GM12878 (cell line): Measurements from ENCODE around the gene PRR15L. TPM values are rescaled to one million over a fixed set of nuclear protein-coding genes. Genes with fewer than 3 reads are reported as not detected.

Source experiments
- ATAC-seq: fragments of 200-7000 bp; cut with Tn5 transposase; 3 replicates; pipeline ENCODE4 v1.9.1; 2020; ENCODE audit warnings: mild to moderate bottlenecking, moderate library complexity
- BruUV-seq: library from RNA; stranded (reverse); fragments of 400-500 nt; replicated peaks from 2 replicates; lab custom pipeline; 2021; lab: Mats Ljungman, UMichigan
- CTCF ChIA-PET: fragments of 300-600 bp; sonication (Branson Sonifier 250); formaldehyde crosslinking; extraction: SDS; loops from one replicate; lab custom pipeline; 2021; ENCODE audit warnings: inconsistent platforms; lab: Yijun Ruan, JAX
- POLR2A ChIA-PET: fragments of 350-600 bp; formaldehyde crosslinking; extraction: SDS; loops from one replicate; lab custom pipeline; 2021; ENCODE audit warnings: inconsistent platforms; lab: Charles Lee
- RAD21 ChIA-PET: fragments of 300-600 bp; sonication (Branson Sonifier 250); formaldehyde crosslinking; loops from one replicate; lab custom pipeline; 2023; ENCODE audit warnings: antibody characterized with exemption; ENCODE audit not compliant: unreplicated experiment; lab: Charles Lee
- SMC1A ChIA-PET: fragments of 300-600 bp; sonication (Branson Sonifier 250); formaldehyde crosslinking; loops from one replicate; lab custom pipeline; 2023; ENCODE audit not compliant: unreplicated experiment, uncharacterized antibody; lab: Charles Lee
- DNase-seq: peaks from one replicate; pipeline ENCODE4 v3.0.0-alpha.2; 2011; ENCODE audit warnings: low read depth, low spot score
- FAIRE-seq: peaks from 3 replicates; lab custom pipeline; 2011; peaks lifted over from hg19 to GRCh38; lab: Jason Lieb, UNC
- H2AFZ ChIP-seq: 2 replicates; pipeline ENCODE4 v1.6.0; 2011; ENCODE audit warnings: low read depth, low read length, control low read depth; ENCODE audit not compliant: control insufficient read depth
- H3K27ac ChIP-seq: 2 replicates; pipeline ENCODE4 v1.5.1; 2011; ENCODE audit warnings: control low read depth; ENCODE audit not compliant: control insufficient read depth, insufficient read depth
- H3K27me3 ChIP-seq, 2 experiments: replicated peaks in 1 of 2; 2 replicates each; pipeline versions ENCODE4 v1.6.0 to v1.6.1; 2011; ENCODE audit warnings: low read length in 1 of 2; ENCODE audit not compliant: control insufficient read depth in 2 of 2, insufficient read depth in 2 of 2
- H3K36me3 ChIP-seq, 2 experiments: 2 replicates each; pipeline ENCODE4 v1.5.1; 2011; ENCODE audit warnings: low read length in 1 of 2; ENCODE audit not compliant: control insufficient read depth in 2 of 2, insufficient read depth in 2 of 2
- H3K4me1 ChIP-seq: 2 replicates; pipeline ENCODE4 v1.6.1; 2011; ENCODE audit warnings: mild to moderate bottlenecking, low read length, moderate library complexity, mixed read lengths; ENCODE audit not compliant: control insufficient read depth, insufficient read depth
- H3K4me2 ChIP-seq: 2 replicates; pipeline ENCODE4 v1.6.0; 2011; ENCODE audit warnings: control low read depth; ENCODE audit not compliant: control insufficient read depth, insufficient read depth
- H3K4me3 ChIP-seq: fragments of 200-600 bp; sonication (generic); 2 replicates; pipeline ENCODE4 v1.5.1; 2016
- H3K79me2 ChIP-seq: 2 replicates; pipeline ENCODE4 v1.6.0; 2011; ENCODE audit warnings: low read length; ENCODE audit not compliant: control insufficient read depth, insufficient read depth
- H3K9ac ChIP-seq: 2 replicates; pipeline ENCODE4 v1.8.0; 2011; ENCODE audit warnings: low read length, control low read depth, mixed read lengths; ENCODE audit not compliant: control insufficient read depth, insufficient read depth
- H3K9me3 ChIP-seq: replicated peaks from 3 replicates; pipeline ENCODE4 v1.5.1; 2011; ENCODE audit warnings: mild to moderate bottlenecking, low read length; ENCODE audit not compliant: control insufficient read depth, insufficient read depth
- H4K20me1 ChIP-seq: 2 replicates; pipeline ENCODE4 v1.6.0; 2011; ENCODE audit not compliant: control insufficient read depth, insufficient read depth
- CHD4 ChIP-seq: fragments of 200-600 bp; sonication (generic); IDR thresholded peaks from 2 replicates; pipeline ENCODE4 v1.6.1; 2016; ENCODE audit warnings: mild to moderate bottlenecking
- FOS ChIP-seq: IDR thresholded peaks from 3 replicates; pipeline ENCODE4 v1.6.1; 2011; ENCODE audit warnings: borderline replicate concordance; ENCODE audit not compliant: insufficient read length; ENCODE audit errors: extremely low read depth
- MYC ChIP-seq: IDR thresholded peaks from 2 replicates; pipeline ENCODE4 v1.6.1; 2011; ENCODE audit warnings: mild to moderate bottlenecking, low read length, moderate library complexity, inconsistent platforms; ENCODE audit not compliant: insufficient read depth, insufficient replicate concordance, insufficient read length, severe bottlenecking
- NFXL1 ChIP-seq: fragments of 450-650 bp; IDR thresholded peaks from 2 replicates; pipeline ENCODE4 v1.6.1; 2017; ENCODE audit warnings: antibody characterized with exemption, mild to moderate bottlenecking, borderline replicate concordance
- NR2F1 ChIP-seq: fragments of 450-650 bp; conservative IDR thresholded peaks from 2 replicates; pipeline ENCODE4 v1.6.1; 2017; ENCODE audit warnings: mild to moderate bottlenecking
- PRDM15 ChIP-seq: fragments of 450-650 bp; formaldehyde crosslinking; IDR thresholded peaks from 2 replicates; pipeline ENCODE4 v1.4.0; 2020; ENCODE audit warnings: mild to moderate bottlenecking, moderate library complexity
- TCF3 ChIP-seq: IDR thresholded peaks from 2 replicates; pipeline ENCODE4 v1.6.1; 2012; ENCODE audit warnings: low read depth, mild to moderate bottlenecking, low read length, borderline replicate concordance; ENCODE audit not compliant: insufficient read depth
- TCF7 ChIP-seq: IDR thresholded peaks from 2 replicates; pipeline ENCODE4 v1.6.1; 2014; ENCODE audit warnings: antibody characterized with exemption, borderline replicate concordance
- USF1 ChIP-seq: IDR thresholded peaks from 2 replicates; pipeline ENCODE4 v1.6.1; 2011; ENCODE audit warnings: borderline replicate concordance, low read depth, mild to moderate bottlenecking, moderate library complexity, mixed read lengths, low read length; ENCODE audit not compliant: insufficient read depth; ENCODE audit errors: extremely low read length
- WGBS: methylation state at CpG from one replicate; pipeline ENCODE4 v1.1.6; 2016; ENCODE audit warnings: low lambda C conversion rate; ENCODE audit not compliant: insufficient replicate concordance, insufficient coverage; ENCODE audit errors: missing lambda C conversion rate; 5-methylcytosine and 5-hydroxymethylcytosine counted together
- in situ Hi-C: fragments of 300-500 bp; cut with MboI; formaldehyde crosslinking; loops from 9 replicates; pipeline ENCODE4 v1.14.3; 2018; ENCODE audit warnings: mixed read lengths
- intact Hi-C: fragments of 100-400 bp; cut with micrococcal nuclease; formaldehyde crosslinking; loops from one replicate; pipeline ENCODE4 v1.14.2; 2022; ENCODE audit not compliant: unreplicated experiment
- polyA plus RNA-seq, 11 experiments: library from polyadenylated mRNA; depleted of rRNA in 4 of 11; unstranded in 6 of 11; stranded (reverse) in 5 of 11; fragments of >200 nt; fragmentation: Nextera tagmentation in 4 of 11; fragmentation: Illumina TruSeq in 1 of 11; extraction: Ambion mirVana in 4 of 11; extraction: Trizol in 1 of 11; gene quantifications; 1 replicate in 1 of 11; 2 replicates in 10 of 11; pipeline versions ENCODE4 v1.2.1 to v1.2.3, GENCODE V29; 2011 to 2016; ENCODE audit warnings: inconsistent platforms in 2 of 11, missing spikeins in 2 of 11, low read depth in 1 of 11
- total RNA-seq, 4 experiments: library from RNA; depleted of rRNA in 3 of 4; stranded (reverse); fragments of >200 nt in 3 of 4; fragmentation: Illumina TruSeq in 1 of 4; extraction: Trizol in 1 of 4; gene quantifications; 2 replicates each; pipeline versions ENCODE4 v1.2.1 to v1.2.3, GENCODE V29; 2013 to 2021
- TF ChIP-seq, protein P1 (sequence below): fragments of 450-650 bp; formaldehyde crosslinking; IDR thresholded peaks from 2 replicates; pipeline ENCODE4 v1.4.0; 2022; ENCODE audit warnings: mild to moderate bottlenecking, moderate library complexity

The PRR15L gene
- total and polyA plus RNA-seq, 10 of the 15 experiments (the other 5 are each of a cell fraction or from before 2014, with no cell fraction given), result 0.11 to 0.18 TPM; not detected in 8

DNA sequence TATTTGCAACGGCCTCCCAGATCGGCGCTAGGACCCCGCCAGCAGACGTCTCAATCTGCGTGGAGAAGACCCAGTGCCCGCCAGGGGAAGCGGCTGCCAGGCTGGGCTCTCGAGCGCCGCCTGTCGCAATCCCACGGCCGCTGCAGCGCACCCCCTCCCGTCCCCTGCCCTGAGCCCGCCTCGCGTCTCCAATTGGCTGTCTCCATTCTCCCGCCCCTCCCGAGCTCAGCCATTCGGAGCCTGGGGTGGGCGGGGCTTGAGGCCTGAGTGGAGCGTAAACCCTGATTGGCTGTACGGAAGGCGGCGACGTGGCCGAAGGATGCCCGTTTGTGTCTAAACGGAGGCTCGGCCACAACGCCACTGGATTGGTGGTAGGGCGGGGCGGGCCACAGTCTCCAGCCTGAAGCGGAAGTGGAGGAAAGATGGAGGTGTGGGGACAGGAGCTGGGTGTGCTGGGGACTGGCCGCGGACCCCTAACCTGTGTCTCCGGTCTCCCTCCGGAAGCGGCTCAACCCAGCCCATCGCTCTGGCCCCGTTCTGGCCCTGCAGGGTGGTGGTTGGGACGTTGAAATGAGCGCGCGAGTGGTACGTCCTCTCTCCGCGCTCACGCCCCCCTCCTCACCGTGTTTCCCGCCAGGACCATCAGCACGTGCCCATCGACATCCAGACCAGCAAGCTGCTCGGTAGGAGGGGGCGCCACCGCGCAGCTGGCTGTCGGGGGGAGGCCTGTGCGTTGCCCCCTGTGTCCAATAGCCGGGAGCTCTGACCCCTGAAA is 13.2 kb upstream of the PRR15L start, which contains the start of gene CDK5RAP3:
Gene CDK5RAP3 (plus strand): TSS at position 389 of the 775 bp plus-strand sequence. CDS start 34 bp downstream, at position 423.
- Histone ChIP-seq H3K9ac (peak within 1 kb of the TSS; percentile 89), H3K27me3 (no peaks in the 10 kb centered on the region), H3K9me3 (no peaks in the 10 kb centered on the region), H3K4me1 (peaks cover 15% of the 10 kb centered on the region), H3K79me2 (peaks cover 20% of the 10 kb centered on the region), H3K4me3 (peak within 1 kb of the TSS; percentile 92), H3K4me2 (peak within 1 kb of the TSS; percentile 100), H3K27ac (peak within 1 kb of the TSS; percentile 83), H4K20me1 (no peaks in the 10 kb centered on the region), H2AFZ (peak within 1 kb of the TSS; percentile 100), H3K36me3 (peaks cover 10 to 17% of the 10 kb centered on the region in 2 experiments)
- ChIA-PET POLR2A (interaction anchor here (0.7 to 5.2 kb wide), 27 partner anchors 8 to 321 kb away, joined by 3 to 55 read pairs (median 5); partner anchors contain the start of genes KPNB1, NFE2L1, OSBPL7 and PNPO), RAD21 (interaction anchor here (0.7 to 7.9 kb wide), 28 partner anchors 8 to 921 kb away, joined by 3 to 123 read pairs (median 5); partner anchors contain the start of genes KPNB1, NFE2L1, PNPO and PRR15L), SMC1A (interaction anchor here (0.8 to 17.2 kb wide), 17 partner anchors 9 to 130 kb away, joined by 3 to 332 read pairs (median 5); partner anchors contain the start of genes PRR15L, SCRN2 and SP2), CTCF (interaction anchor here (0.8 to 14.3 kb wide), 39 partner anchors 9 to 616 kb away, joined by 3 to 463 read pairs (median 4); partner anchors contain the start of genes KPNB1, NFE2L1, OSBPL7 and PNPO)
- intact Hi-C loops, result loop anchor here (1.0 to 2.0 kb wide), 4 partner anchors 22 to 130 kb away; partner anchors contain the start of genes NFE2L1 and SCRN2
- peak; percentile 99 for FAIRE-seq
- under 1% methylated on average over 61 of the region's 62 CpGs for WGBS
- TSS peak; percentile 84 for BruUV-seq
- DNase-seq, result peak; percentile 97
- in situ Hi-C loops, result no loop called here
- ATAC-seq, result peak; percentile 98
- TF ChIP-seq PRDM15 (CRISPR knock-in tag), result no peak
- no peak for TF ChIP-seq CHD4
- TF ChIP-seq TCF3, result no peak
- peak; percentile 65 for TF ChIP-seq USF1
- peak; percentile 39 for TF ChIP-seq FOS
- TF ChIP-seq NR2F1, result peak; percentile 18; the same call in 1 of the 2 replicates
- no peak for TF ChIP-seq NFXL1
- no peak for TF ChIP-seq TCF7
- TF ChIP-seq MYC, result peak; percentile 91
- TF ChIP-seq, protein P1, sequence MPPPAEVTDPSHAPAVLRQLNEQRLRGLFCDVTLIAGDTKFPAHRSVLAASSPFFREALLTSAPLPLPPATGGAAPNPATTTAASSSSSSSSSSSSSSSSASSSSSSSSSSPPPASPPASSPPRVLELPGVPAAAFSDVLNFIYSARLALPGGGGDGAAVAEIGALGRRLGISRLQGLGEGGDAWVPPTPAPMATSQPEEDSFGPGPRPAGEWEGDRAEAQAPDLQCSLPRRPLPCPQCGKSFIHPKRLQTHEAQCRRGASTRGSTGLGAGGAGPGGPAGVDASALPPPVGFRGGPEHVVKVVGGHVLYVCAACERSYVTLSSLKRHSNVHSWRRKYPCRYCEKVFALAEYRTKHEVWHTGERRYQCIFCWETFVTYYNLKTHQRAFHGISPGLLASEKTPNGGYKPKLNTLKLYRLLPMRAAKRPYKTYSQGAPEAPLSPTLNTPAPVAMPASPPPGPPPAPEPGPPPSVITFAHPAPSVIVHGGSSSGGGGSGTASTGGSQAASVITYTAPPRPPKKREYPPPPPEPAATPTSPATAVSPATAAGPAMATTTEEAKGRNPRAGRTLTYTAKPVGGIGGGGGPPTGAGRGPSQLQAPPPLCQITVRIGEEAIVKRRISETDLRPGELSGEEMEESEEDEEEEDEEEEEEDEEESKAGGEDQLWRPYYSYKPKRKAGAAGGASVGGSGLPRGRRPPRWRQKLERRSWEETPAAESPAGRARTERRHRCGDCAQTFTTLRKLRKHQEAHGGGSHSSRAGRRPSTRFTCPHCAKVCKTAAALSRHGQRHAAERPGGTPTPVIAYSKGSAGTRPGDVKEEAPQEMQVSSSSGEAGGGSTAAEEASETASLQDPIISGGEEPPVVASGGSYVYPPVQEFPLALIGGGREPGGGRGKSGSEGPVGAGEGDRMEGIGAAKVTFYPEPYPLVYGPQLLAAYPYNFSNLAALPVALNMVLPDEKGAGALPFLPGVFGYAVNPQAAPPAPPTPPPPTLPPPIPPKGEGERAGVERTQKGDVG (CRISPR knock-in tag), result no peak
